CD4-positive, alpha-beta T cell (primary cell): Measurements from ENCODE around the gene HES3. TPM values are rescaled to one million over a fixed set of nuclear protein-coding genes. Genes with fewer than 3 reads are reported as not detected.

ENCODE experiments used
- ATAC-seq: fragments of 200-7000 bp; cut with Tn5 transposase; one replicate; pipeline ENCODE4 v1.10.0; 2022; ENCODE audit warnings: mild to moderate bottlenecking; ENCODE audit not compliant: poor library complexity
- CTCF ChIA-PET: fragments of 350-600 bp; sonication (Branson Sonifier 250); formaldehyde crosslinking; loops from one replicate; lab custom pipeline; 2021; ENCODE audit warnings: antibody characterized with exemption, inconsistent platforms; lab: Charles Lee
- POLR2A ChIA-PET: fragments of 350-600 bp; sonication (Branson Sonifier 250); formaldehyde crosslinking; loops from one replicate; lab custom pipeline; 2021; ENCODE audit warnings: antibody characterized with exemption, inconsistent platforms; lab: Charles Lee
- DNase-seq, 14 experiments: peaks; one replicate each; pipeline ENCODE4 v3.0.0-alpha.2; 2013 to 2020; ENCODE audit warnings: mixed read lengths in 2 of 14
- H3K27ac ChIP-seq, 2 donors: one replicate each; pipeline versions ENCODE4 v1.5.1 to v1.7.0; 2013; ENCODE audit warnings: low read length in 2 of 2, low read depth in 1 of 2, mild to moderate bottlenecking in 1 of 2
- H3K27me3 ChIP-seq, 2 experiments: 1 replicate in 1 of 2; 2 replicates in 1 of 2; pipeline versions ENCODE4 v1.6.1 to v1.7.0; 2013; ENCODE audit warnings: low read length in 2 of 2, control low read depth in 1 of 2, mild to moderate bottlenecking in 1 of 2, moderate library complexity in 1 of 2; ENCODE audit not compliant: insufficient read depth in 2 of 2, control insufficient read depth in 1 of 2
- H3K36me3 ChIP-seq: one replicate; pipeline ENCODE4 v1.6.1; 2013; ENCODE audit warnings: low read length, control low read depth; ENCODE audit not compliant: insufficient read depth
- H3K4me1 ChIP-seq: one replicate; pipeline ENCODE4 v1.6.1; 2013; ENCODE audit warnings: low read length, control low read depth; ENCODE audit not compliant: insufficient read depth
- H3K4me3 ChIP-seq: one replicate; pipeline ENCODE4 v1.5.1; 2013; ENCODE audit warnings: mild to moderate bottlenecking, low read length, moderate library complexity
- H3K9me3 ChIP-seq, 2 experiments: 1 replicate in 1 of 2; 2 replicates in 1 of 2; pipeline versions ENCODE4 v1.6.1 to v1.7.0; 2013; ENCODE audit warnings: low read length in 2 of 2, mild to moderate bottlenecking in 2 of 2, control low read depth in 1 of 2, moderate library complexity in 1 of 2; ENCODE audit not compliant: control insufficient read depth in 1 of 2, insufficient read depth in 1 of 2
- H3K27ac Mint-ChIP-seq: one replicate; pipeline ENCODE4 v1.8.0; 2020; ENCODE audit warnings: mixed read lengths
- H3K27me3 Mint-ChIP-seq: one replicate; pipeline ENCODE4 v1.8.0; 2021; ENCODE audit warnings: mixed read lengths
- H3K36me3 Mint-ChIP-seq: one replicate; pipeline ENCODE4 v1.8.0; 2021; ENCODE audit warnings: low read depth, mixed read lengths
- H3K4me1 Mint-ChIP-seq: one replicate; pipeline ENCODE4 v1.8.0; 2021; ENCODE audit warnings: low read depth, mixed read lengths
- H3K4me3 Mint-ChIP-seq: one replicate; pipeline ENCODE4 v1.8.0; 2020; ENCODE audit warnings: mild to moderate bottlenecking, mixed read lengths
- H3K9me3 Mint-ChIP-seq: one replicate; pipeline ENCODE4 v1.8.0; 2020; ENCODE audit warnings: mixed read lengths
- intact Hi-C, 2 experiments: fragments of 100-400 bp; cut with DNase I in 1 of 2; cut with micrococcal nuclease in 1 of 2; formaldehyde crosslinking; loops; one replicate each; pipeline versions ENCODE4 v1.15.1 to v1.9.0; 2023 to 2025; cut with DNase I, micrococcal nuclease
- total RNA-seq, 174 experiments: library from RNA in 2 of 174; stranded (reverse) in 2 of 174; gene quantifications; one replicate each; pipeline ENCODE4 v1.2.3 and lab custom pipeline; 2021 to 2026
- TF ChIP-seq, protein P1 (sequence below): fragments of 200-600 bp; IDR thresholded peaks from one replicate; pipeline ENCODE4 v1.8.0; 2022; ENCODE audit warnings: antibody characterized with exemption, mild to moderate bottlenecking

The HES3 gene
- total RNA-seq, 2 experiments from 2014 or later, result not detected

DNA sequence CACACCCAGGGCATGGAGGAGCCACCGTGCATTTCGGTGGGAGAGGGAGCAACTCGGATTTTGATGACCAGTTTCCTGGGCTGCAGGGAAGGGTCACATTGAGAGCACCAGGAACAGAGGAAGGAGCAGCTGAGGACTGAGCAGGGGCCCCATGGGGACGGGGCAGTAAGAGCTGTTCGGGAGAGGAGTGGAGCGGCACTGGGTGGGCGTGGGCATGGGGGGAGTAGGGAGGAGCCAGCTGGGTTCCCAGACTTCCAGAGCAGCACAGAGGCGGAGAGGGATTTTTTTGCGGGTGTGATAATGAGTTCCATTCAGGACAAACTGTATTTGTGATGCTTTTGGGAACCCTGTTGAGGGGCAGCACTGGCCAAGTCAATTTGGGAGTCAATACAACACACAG lies 34.3 kb downstream of the HES3 start:
- ATAC-seq (no peak), DNase-seq (no peak)
- CTCF ChIA-PET, result no interaction called here
- no peaks in the 10 kb centered on the region for H3K4me1 Mint-ChIP-seq
- Histone ChIP-seq H3K4me3 (no peak overlapping the region), H3K36me3 (no peaks in the 10 kb centered on the region), H3K4me1 (no peaks in the 10 kb centered on the region), H3K27me3 (no peaks in the 10 kb centered on the region), H3K27ac (no peak overlapping the region), H3K9me3 (no peaks in the 10 kb centered on the region)
- TF ChIP-seq, protein P1, sequence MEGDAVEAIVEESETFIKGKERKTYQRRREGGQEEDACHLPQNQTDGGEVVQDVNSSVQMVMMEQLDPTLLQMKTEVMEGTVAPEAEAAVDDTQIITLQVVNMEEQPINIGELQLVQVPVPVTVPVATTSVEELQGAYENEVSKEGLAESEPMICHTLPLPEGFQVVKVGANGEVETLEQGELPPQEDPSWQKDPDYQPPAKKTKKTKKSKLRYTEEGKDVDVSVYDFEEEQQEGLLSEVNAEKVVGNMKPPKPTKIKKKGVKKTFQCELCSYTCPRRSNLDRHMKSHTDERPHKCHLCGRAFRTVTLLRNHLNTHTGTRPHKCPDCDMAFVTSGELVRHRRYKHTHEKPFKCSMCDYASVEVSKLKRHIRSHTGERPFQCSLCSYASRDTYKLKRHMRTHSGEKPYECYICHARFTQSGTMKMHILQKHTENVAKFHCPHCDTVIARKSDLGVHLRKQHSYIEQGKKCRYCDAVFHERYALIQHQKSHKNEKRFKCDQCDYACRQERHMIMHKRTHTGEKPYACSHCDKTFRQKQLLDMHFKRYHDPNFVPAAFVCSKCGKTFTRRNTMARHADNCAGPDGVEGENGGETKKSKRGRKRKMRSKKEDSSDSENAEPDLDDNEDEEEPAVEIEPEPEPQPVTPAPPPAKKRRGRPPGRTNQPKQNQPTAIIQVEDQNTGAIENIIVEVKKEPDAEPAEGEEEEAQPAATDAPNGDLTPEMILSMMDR, result no peak
- intact Hi-C loops, result no loop called here
- no peak overlapping the region for H3K4me3 Mint-ChIP-seq
- H3K9me3 Mint-ChIP-seq, result no peaks in the 10 kb centered on the region
- POLR2A ChIA-PET, result no interaction called here
- no peaks in the 10 kb centered on the region for H3K27me3 Mint-ChIP-seq
- H3K36me3 Mint-ChIP-seq, result no peaks in the 10 kb centered on the region
- H3K27ac Mint-ChIP-seq, result no peak overlapping the region

DNA sequence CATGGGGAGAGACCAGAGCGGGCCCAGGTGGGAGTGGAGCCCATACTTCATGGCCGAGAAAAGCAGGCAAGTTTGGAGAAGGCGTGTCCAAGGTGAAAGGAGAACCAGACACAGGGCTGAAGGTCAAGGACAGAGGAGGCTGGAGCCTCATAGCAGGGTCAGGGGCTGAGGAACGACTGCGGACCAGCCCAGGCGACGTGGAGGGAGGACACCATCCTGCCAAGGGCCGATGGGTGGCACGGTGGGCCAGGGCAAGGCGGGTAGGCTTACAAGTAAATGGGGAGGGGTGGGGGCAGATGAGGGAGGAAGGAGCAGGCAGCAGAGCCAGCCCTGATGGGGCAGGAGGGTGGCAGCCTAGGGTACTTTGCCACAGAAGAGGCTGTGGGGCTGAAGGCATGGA lies 35.1 kb downstream of the HES3 start:
- Mint-ChIP-seq H3K36me3 (no peaks in the 10 kb centered on the region), H3K4me3 (no peak overlapping the region), H3K27ac (no peak overlapping the region), H3K9me3 (no peaks in the 10 kb centered on the region), H3K4me1 (no peaks in the 10 kb centered on the region), H3K27me3 (no peaks in the 10 kb centered on the region)
- ATAC-seq, result no peak
- CTCF ChIA-PET, result no interaction called here
- POLR2A ChIA-PET, result no interaction called here
- no peaks in the 10 kb centered on the region for H3K9me3 ChIP-seq
- H3K36me3 ChIP-seq, result no peaks in the 10 kb centered on the region
- no peak overlapping the region for H3K4me3 ChIP-seq
- TF ChIP-seq, protein P1, result no peak
- intact Hi-C loops, result no loop called here
- H3K4me1 ChIP-seq, result no peaks in the 10 kb centered on the region
- no peak overlapping the region for H3K27ac ChIP-seq
- H3K27me3 ChIP-seq, result no peaks in the 10 kb centered on the region
- no peak for DNase-seq

DNA sequence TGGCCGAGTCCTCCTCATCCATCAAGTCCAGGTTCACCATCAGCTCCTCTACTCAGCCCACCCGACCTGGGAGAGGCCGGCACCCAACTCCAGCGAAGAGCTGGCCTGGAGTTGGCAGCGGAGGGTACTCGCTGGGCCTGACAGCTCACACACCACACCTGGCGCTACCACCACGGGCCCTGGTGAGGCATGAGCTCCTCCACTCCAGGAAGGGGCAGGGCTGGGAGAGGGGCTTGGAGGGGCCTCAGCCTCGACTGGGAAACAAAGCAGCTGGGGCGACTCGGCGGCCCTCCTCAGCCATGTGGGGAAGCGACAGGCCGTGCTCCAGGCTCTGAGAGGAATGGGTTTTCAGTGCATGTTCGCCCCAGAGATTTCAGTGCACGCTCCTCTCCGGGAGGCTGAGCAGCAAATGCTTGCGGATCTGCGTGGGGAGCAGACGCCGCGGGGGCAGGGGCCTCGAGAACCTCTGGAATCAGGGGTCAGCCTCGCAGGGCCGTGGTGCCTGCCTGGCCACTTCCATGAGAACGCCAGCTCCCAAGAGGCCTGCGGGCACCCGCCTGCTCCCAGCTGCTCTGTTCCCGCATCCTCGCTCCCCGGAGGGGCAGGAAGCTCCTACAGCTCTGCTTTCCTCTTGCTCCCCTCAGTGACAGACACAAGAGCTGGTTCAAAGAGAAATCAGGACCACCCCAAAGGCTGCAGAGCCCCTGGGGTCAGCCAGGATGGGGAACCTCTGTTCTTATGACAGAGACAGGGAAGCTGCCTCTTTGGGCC lies 35.8 kb downstream of the HES3 start:
- Histone ChIP-seq H3K36me3 (no peaks in the 10 kb centered on the region), H3K4me1 (no peaks in the 10 kb centered on the region), H3K27me3 (no peaks in the 10 kb centered on the region), H3K9me3 (no peaks in the 10 kb centered on the region), H3K4me3 (no peak overlapping the region), H3K27ac (no peak overlapping the region)
- TF ChIP-seq, protein P1, result no peak
- no peaks in the 10 kb centered on the region for H3K27me3 Mint-ChIP-seq
- ChIA-PET CTCF (no interaction called here), POLR2A (no interaction called here)
- no peak for DNase-seq
- H3K27ac Mint-ChIP-seq, result no peak overlapping the region
- H3K36me3 Mint-ChIP-seq, result no peaks in the 10 kb centered on the region
- H3K4me3 Mint-ChIP-seq, result no peak overlapping the region
- no peaks in the 10 kb centered on the region for H3K9me3 Mint-ChIP-seq
- intact Hi-C loops, result loop anchor here in 1 of 2 experiments (2.0 kb wide), 1 partner anchor 47 kb away; no protein-coding TSS in a partner anchor
- H3K4me1 Mint-ChIP-seq, result no peaks in the 10 kb centered on the region
- no peak for ATAC-seq
